ENCODE measurements around the gene ERVH48-1. TPM values are rescaled to one million over a fixed set of nuclear protein-coding genes. Genes with fewer than 3 reads are reported as not detected.
A peak's percentile ranks its signal among the peaks of the same experiment; 100 is the strongest.

Gene ERVH48-1
- total RNA-seq, 4 donors from 2014 or later: not detected

DNA sequence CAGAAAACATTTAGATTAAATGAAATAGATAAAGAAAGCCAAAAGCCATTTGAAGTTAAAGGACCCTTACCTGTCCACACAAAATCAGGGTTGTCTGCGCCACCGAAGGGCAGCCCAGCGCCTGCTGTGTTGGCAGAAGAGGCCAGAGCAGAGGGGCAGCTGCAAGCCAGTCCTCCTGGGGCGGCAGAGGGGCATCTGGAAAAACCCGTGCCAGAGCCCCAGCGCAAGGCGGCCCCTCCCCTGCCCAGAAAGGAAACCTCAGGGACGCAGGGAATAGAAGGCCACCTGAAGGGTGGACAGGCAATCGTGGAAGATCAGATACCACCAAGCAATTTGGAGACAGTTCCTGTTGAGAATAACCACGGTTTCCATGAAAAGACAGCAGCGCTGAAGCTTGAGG lies 21.6 kb downstream of the ERVH48-1 start:
- no peaks in the 10 kb centered on the region for H3K27me3 ChIP-seq
- no peak overlapping the region for H3K4me3 ChIP-seq
- H3K36me3 ChIP-seq: peaks cover 0 to 72% of the 10 kb centered on the region in 2 donors

DNA sequence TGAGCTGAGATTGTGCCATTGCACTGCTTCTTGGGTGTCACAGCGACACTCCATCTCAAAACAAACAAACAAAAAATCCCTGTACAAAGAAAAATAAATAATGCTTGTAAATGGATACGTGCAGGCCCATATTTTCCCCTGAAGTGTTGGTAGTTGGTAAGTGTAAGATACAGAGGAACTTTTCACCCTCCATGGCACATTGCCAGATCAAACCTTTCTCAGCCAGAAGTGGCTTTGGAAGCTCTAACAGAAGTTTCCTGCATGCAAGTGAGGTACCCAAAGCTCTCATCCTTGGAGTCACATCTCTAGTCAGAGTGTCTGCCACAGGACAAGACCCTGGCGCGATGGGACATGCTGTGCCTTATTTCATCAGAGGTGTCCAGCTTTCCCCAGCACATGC lies 25.0 kb downstream of the ERVH48-1 start:
- ATAC-seq (no peak), DNase-seq (no peak)
- Histone ChIP-seq H3K27ac (no peak overlapping the region), H3K4me3 (no peak overlapping the region), H3K36me3 (peaks cover 0 to 77% of the 10 kb centered on the region in 2 donors), H3K9me3 (no peaks in the 10 kb centered on the region), H3K27me3 (no peaks in the 10 kb centered on the region), H3K4me1 (peaks cover 0 to 1% of the 10 kb centered on the region in 2 donors)
- in situ Hi-C loops (cut with MboI; ENCODE audit: low sequenced_read_pairs in 4 of 4): no loop called here
- TF ChIP-seq, protein P1, sequence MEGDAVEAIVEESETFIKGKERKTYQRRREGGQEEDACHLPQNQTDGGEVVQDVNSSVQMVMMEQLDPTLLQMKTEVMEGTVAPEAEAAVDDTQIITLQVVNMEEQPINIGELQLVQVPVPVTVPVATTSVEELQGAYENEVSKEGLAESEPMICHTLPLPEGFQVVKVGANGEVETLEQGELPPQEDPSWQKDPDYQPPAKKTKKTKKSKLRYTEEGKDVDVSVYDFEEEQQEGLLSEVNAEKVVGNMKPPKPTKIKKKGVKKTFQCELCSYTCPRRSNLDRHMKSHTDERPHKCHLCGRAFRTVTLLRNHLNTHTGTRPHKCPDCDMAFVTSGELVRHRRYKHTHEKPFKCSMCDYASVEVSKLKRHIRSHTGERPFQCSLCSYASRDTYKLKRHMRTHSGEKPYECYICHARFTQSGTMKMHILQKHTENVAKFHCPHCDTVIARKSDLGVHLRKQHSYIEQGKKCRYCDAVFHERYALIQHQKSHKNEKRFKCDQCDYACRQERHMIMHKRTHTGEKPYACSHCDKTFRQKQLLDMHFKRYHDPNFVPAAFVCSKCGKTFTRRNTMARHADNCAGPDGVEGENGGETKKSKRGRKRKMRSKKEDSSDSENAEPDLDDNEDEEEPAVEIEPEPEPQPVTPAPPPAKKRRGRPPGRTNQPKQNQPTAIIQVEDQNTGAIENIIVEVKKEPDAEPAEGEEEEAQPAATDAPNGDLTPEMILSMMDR (IDR thresholded peaks at IDR 0.05 in 4 of 5, conservative IDR thresholded peaks at IDR 0.05 in 1 of 5): no peak
- TF ChIP-seq POLR2A (IDR thresholded peaks at IDR 0.05): no peak
- intact Hi-C loops (cut with DNase I; ENCODE audit: low total_unique reads): no loop called here

More for the DNA sequence above, 21.6 kb downstream of the ERVH48-1 start:
- ATAC-seq: no peak
- H3K4me1 ChIP-seq: no peaks in the 10 kb centered on the region
- no peaks in the 10 kb centered on the region for H3K9me3 ChIP-seq
- intact Hi-C loops (cut with DNase I; ENCODE audit: low total_unique reads) (no loop called here), in situ Hi-C loops (cut with MboI; ENCODE audit: low sequenced_read_pairs in 4 of 4) (no loop called here)
- TF ChIP-seq, protein P1 (IDR thresholded peaks at IDR 0.05 in 4 of 5, conservative IDR thresholded peaks at IDR 0.05 in 1 of 5): no peak
- TF ChIP-seq POLR2A (IDR thresholded peaks at IDR 0.05): no peak
- DNase-seq: no peak
- H3K27ac ChIP-seq: no peak overlapping the region

DNA sequence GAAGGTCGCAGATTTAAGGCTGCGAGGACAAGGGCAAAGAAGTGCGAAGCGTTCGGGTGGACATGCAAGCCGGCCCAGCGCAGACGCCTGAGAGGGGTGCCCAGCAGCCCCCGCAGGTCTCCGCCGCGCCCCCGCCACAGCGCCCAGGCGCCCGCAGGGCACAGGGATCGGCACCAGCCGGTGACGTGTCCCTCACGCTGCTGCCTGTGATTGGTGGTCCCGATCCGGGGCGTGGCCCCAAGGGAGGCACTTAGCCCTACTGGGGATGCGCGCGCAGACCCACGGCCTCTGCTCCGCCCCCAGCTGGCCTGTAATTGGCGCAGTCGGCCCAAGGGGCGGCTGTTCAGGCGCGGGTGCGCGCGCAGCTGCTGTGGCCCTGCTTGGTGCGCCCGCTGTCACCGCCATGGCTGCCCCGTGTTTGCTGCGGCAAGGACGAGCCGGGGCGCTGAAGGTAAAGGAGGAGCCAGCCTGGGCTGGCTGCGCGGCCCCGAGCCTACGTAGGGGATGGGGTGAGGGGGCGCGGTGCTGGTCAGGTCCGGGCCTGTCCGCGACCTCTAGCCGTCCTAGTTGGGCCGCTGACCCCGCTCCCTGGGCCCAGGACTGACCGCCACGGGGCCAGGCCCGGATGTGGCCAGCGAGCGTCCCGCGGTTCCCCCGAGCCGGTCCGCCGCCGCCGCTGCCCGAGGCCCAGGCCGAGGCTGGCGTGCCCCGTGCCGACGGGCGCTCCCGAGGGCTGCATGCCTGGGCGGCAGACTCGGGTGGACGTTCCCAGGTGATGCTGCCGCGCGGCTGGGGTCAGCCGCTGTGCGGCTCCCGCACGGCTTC lies 32.3 kb downstream of the ERVH48-1 start, which contains the start of gene NDUFV3:
TSS of gene NDUFV3 (plus strand) at position 379 of the 825 bp plus-strand sequence. CDS start at position 404, 25 bp downstream.
- peaks cover 12 to 15% of the 10 kb centered on the region in 2 donors for H3K4me1 ChIP-seq
- in situ Hi-C loops (cut with MboI; ENCODE audit: low sequenced_read_pairs in 4 of 4) (loop anchor here in 1 of 4 donors (10.0 to 25.0 kb wide), 2 partner anchors 82 to 106 kb away; partner anchors contain the start of gene PKNOX1), intact Hi-C loops (cut with DNase I; ENCODE audit: low total_unique reads) (loop anchor here (1.0 to 10.0 kb wide), 3 partner anchors 14 to 81 kb away; partner anchors contain the start of genes PKNOX1 and WDR4)
- peak within 1 kb of the TSS; percentile 87 to 95 (median 92) for H3K27ac ChIP-seq
- H3K36me3 ChIP-seq: peaks cover 0 to 17% of the 10 kb centered on the region in 2 donors
- DNase-seq (peak; percentile 99 to 100), ATAC-seq (peak; percentile 90 to 92)
- H3K27me3 ChIP-seq: no peaks in the 10 kb centered on the region
- H3K9me3 ChIP-seq: no peaks in the 10 kb centered on the region
- H3K4me3 ChIP-seq: peak within 1 kb of the TSS; percentile 67 to 80 (median 74)
- TF ChIP-seq, protein P1 (IDR thresholded peaks at IDR 0.05 in 4 of 5, conservative IDR thresholded peaks at IDR 0.05 in 1 of 5): peak in 1 of 5 experiments; percentile 10
- TF ChIP-seq POLR2A (IDR thresholded peaks at IDR 0.05): peak; percentile 96 to 98

DNA sequence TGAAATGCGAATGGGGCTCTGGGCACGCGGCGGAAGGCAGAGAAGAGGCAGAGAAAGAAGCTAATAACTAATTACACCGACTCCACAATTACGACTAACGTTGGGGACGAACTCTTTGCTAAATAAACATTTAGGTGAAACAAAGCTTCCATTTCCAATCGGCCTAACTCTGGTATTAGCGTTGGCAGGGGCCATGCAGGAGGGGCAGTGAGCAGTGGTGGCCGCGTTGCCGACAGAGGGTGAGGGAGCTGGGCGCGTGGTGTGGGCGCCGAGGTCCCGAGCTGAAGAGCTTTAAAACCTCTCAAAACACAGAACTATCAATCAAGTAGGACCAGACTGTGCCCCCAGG lies 32.9 kb downstream of the ERVH48-1 start:
- H3K9me3 ChIP-seq: no peaks in the 10 kb centered on the region
- peak overlapping the region; percentile 87 to 95 (median 92) for H3K27ac ChIP-seq
- peak overlapping the region; percentile 59 to 80 (median 74) for H3K4me3 ChIP-seq
- intact Hi-C loops (cut with DNase I; ENCODE audit: low total_unique reads) (loop anchor here (10.0 kb wide), 1 partner anchor 52 kb away; no protein-coding TSS in a partner anchor), in situ Hi-C loops (cut with MboI; ENCODE audit: low sequenced_read_pairs in 4 of 4) (loop anchor here in 1 of 4 donors (10.0 to 25.0 kb wide), 2 partner anchors 82 to 105 kb away; partner anchors contain the start of gene PKNOX1)
- no peaks in the 10 kb centered on the region for H3K27me3 ChIP-seq
- ATAC-seq (peak; percentile 38 to 39), DNase-seq (no peak)
- peaks cover 0 to 11% of the 10 kb centered on the region in 2 donors for H3K36me3 ChIP-seq
- peaks cover 12 to 15% of the 10 kb centered on the region in 2 donors for H3K4me1 ChIP-seq
- TF ChIP-seq, protein P1 (IDR thresholded peaks at IDR 0.05 in 4 of 5, conservative IDR thresholded peaks at IDR 0.05 in 1 of 5): peak in 1 of 5 experiments; percentile 4
- TF ChIP-seq POLR2A (IDR thresholded peaks at IDR 0.05): no peak

All from gastrocnemius medialis (tissue), 4 donors.